OCI-LY7 (cell line): Measurements from ENCODE around the gene APBB2.
"Not testable (repeated sequence)": the region's sequence is repeated elsewhere in the genome, so short reads cannot be mapped to it uniquely, and the experiment has no call there.

ENCODE experiments used
- CTCF ChIP-seq: fragments of 200-600 bp; sonication (generic); conservative IDR thresholded peaks from 2 replicates; pipeline ENCODE4 v1.5.1; 2014; ENCODE audit warnings: mild to moderate bottlenecking, antibody characterized with exemption, low read length, moderate library complexity, mixed read lengths
- EZH2phosphoT487 ChIP-seq: fragments of 200-600 bp; sonication (generic); IDR thresholded peaks from 2 replicates; pipeline ENCODE4 v1.6.1; 2018; ENCODE audit warnings: low read depth, borderline replicate concordance, mild to moderate bottlenecking, mixed run types, antibody characterized with exemption, low read length, moderate library complexity, mixed read lengths

GRCh38 chr4:41149568-41149967, 64.8 kb downstream of the APBB2 start:
- not testable (repeated sequence) for TF ChIP-seq CTCF, EZH2phosphoT487
